Esophagus muscularis mucosa (tissue), 3 donors: ENCODE data around the gene CLN5.

Source experiments
- CTCF ChIP-seq, 3 experiments: fragments of 200-600 bp in 2 of 3; fragments of 450-650 bp in 1 of 3; sonication (generic) in 2 of 3; IDR thresholded peaks; one replicate each; pipeline ENCODE4 v1.5.1; 2017 to 2019; ENCODE audit warnings: antibody characterized with exemption in 3 of 3, mild to moderate bottlenecking in 2 of 3, moderate library complexity in 1 of 3
- EP300 ChIP-seq: sonication (generic); formaldehyde crosslinking; IDR thresholded peaks from one replicate; pipeline ENCODE4 v1.6.1; 2017; ENCODE audit warnings: antibody characterized with exemption

DNA sequence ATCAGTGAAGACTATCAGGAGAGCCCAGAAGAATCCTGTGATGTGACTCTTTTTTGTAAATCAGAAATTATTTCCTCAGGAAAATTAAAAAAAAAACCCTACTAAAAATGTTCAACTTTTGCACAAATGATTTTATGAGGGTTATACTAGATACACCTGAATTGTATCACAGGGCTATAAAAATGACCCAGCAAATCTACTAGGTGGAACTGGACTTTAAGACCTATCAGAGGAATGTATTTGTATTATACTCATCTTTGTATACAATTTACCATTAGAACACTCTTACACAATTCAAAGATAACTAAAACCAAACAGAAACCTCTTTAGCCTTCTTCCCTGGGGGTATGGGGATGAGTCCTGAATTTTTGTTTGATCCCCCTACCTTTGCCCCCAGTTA, 27.9 kb downstream of the CLN5 start:
- no peak for TF ChIP-seq EP300
- no peak for TF ChIP-seq CTCF (IDR thresholded peaks at IDR 0.05)
